Measurements from ENCODE around the gene DTNB. TPM values are rescaled to one million over a fixed set of nuclear protein-coding genes. Genes with fewer than 3 reads are reported as not detected.

DTNB gene
- total and polyA plus RNA-seq, 2 experiments from 2014 or later, result 10.3 to 13.9 TPM

- no peaks in the 10 kb centered on the region for H3K27me3 ChIP-seq
- H2AFZ ChIP-seq, result no peak overlapping the region
- H3K4me2 ChIP-seq, result no peak overlapping the region
- no peak overlapping the region for H3K27ac ChIP-seq
- no peak for DNase-seq (ENCODE audit: low spot score)
- WGBS (ENCODE audit: low lambda C conversion rate, missing lambda C conversion rate), result 81% methylated on average over 2 of the region's 2 CpGs
- peaks cover 3% of the 10 kb centered on the region for H3K4me1 ChIP-seq (ENCODE audit: insufficient read depth)
- no peaks in the 10 kb centered on the region for H3K36me3 ChIP-seq (replicated peaks; ENCODE audit: insufficient read depth, low read depth)
- no peaks in the 10 kb centered on the region for H3K9me3 ChIP-seq (ENCODE audit: low read depth)
- TF ChIP-seq EZH2 (IDR thresholded peaks at IDR 0.05; ENCODE audit: borderline replicate concordance) (no peak), EZH2phosphoT487 (IDR thresholded peaks at IDR 0.05; ENCODE audit: low read depth, severe bottlenecking, unreplicated experiment) (no peak)
- TF ChIP-seq, protein P1, sequence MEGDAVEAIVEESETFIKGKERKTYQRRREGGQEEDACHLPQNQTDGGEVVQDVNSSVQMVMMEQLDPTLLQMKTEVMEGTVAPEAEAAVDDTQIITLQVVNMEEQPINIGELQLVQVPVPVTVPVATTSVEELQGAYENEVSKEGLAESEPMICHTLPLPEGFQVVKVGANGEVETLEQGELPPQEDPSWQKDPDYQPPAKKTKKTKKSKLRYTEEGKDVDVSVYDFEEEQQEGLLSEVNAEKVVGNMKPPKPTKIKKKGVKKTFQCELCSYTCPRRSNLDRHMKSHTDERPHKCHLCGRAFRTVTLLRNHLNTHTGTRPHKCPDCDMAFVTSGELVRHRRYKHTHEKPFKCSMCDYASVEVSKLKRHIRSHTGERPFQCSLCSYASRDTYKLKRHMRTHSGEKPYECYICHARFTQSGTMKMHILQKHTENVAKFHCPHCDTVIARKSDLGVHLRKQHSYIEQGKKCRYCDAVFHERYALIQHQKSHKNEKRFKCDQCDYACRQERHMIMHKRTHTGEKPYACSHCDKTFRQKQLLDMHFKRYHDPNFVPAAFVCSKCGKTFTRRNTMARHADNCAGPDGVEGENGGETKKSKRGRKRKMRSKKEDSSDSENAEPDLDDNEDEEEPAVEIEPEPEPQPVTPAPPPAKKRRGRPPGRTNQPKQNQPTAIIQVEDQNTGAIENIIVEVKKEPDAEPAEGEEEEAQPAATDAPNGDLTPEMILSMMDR (IDR thresholded peaks at IDR 0.05; ENCODE audit: poor library complexity), result no peak
- H3K79me2 ChIP-seq, result no peaks in the 10 kb centered on the region
- H3K9me2 ChIP-seq (replicated peaks; ENCODE audit: insufficient read depth), result no peaks in the 10 kb centered on the region
- no peaks in the 10 kb centered on the region for H4K20me1 ChIP-seq (ENCODE audit: insufficient read depth, poor library complexity, severe bottlenecking)
- no peak overlapping the region for H3K4me3 ChIP-seq
These were observed 175.4 kb downstream of the DTNB start for GRCh38 chr2:25497918-25498407.

DNA sequence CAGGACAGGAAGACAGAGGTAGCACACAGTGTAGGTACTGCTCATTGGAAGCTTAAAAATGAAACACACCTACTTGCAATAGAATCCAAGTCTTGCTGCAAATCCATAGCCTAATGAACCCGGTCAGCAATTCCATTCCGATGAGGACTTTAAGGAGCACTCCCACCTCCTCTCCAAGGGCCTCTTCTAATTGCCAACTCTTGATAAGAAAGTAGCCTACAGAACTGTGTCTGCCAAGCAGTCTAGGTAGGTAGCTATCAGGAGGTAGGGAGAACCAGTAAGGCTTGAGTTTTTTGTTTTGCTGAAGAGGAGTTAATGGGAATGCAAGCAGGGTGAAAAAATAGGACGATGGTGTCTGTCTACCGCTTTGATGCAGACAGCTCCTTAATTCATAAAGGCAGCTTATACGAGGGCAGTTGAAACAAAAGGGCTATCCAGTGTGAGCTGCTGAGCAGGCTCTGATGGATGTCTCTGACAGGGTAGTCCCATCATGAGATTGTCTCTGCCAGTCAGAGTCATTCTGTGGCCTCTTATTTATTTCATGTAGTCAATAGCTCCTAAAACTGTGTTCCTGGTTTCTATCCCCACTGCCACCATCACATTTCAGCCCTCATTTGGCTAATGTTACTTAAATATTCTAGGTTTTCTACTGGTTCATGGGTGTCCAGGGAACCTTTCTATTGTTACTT is 176.0 kb downstream of the DTNB start:
- DNase-seq (ENCODE audit: low spot score), result no peak
- no peak overlapping the region for H3K27ac ChIP-seq
- H3K4me3 ChIP-seq, result no peak overlapping the region
- no peak for TF ChIP-seq EZH2 (IDR thresholded peaks at IDR 0.05; ENCODE audit: borderline replicate concordance)
- H3K4me2 ChIP-seq, result no peak overlapping the region
- H3K9me3 ChIP-seq (ENCODE audit: low read depth), result no peaks in the 10 kb centered on the region
- no peaks in the 10 kb centered on the region for H3K27me3 ChIP-seq
- peaks cover 7% of the 10 kb centered on the region for H3K4me1 ChIP-seq (ENCODE audit: insufficient read depth)
- WGBS (ENCODE audit: low lambda C conversion rate, missing lambda C conversion rate), result 88% methylated on average over 5 of the region's 5 CpGs
- no peaks in the 10 kb centered on the region for H3K79me2 ChIP-seq
- no peaks in the 10 kb centered on the region for H3K36me3 ChIP-seq (replicated peaks; ENCODE audit: insufficient read depth, low read depth)
- H3K9me2 ChIP-seq (replicated peaks; ENCODE audit: insufficient read depth), result no peaks in the 10 kb centered on the region
- H2AFZ ChIP-seq, result no peak overlapping the region
- H4K20me1 ChIP-seq (ENCODE audit: insufficient read depth, poor library complexity, severe bottlenecking), result no peaks in the 10 kb centered on the region

DNA sequence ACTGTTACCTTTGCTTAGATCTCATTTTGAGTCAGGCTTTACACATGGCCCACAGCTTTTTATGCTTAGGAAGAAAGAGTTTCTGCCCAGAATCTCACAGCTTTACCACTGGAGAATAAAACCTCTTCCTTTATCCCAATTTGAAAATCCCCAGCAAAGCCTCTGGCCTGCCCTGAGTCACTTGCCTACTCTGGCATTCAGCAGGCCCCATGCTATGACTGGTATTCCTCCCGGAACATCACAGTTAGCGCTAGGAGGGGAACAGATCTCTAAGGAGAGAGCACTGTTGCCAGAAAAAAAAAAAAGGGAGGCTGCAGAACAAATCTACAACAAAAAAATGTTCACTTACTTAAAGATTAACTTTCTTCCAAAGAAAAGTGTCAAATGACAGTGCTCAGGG is 178.8 kb downstream of the DTNB start:
- Histone ChIP-seq H3K27ac (no peak overlapping the region), H3K9me3 (ENCODE audit: low read depth) (no peaks in the 10 kb centered on the region), H4K20me1 (ENCODE audit: insufficient read depth, poor library complexity, severe bottlenecking) (no peaks in the 10 kb centered on the region), H3K4me1 (ENCODE audit: insufficient read depth) (peaks cover 23% of the 10 kb centered on the region), H3K36me3 (replicated peaks; ENCODE audit: insufficient read depth, low read depth) (no peaks in the 10 kb centered on the region), H3K9me2 (replicated peaks; ENCODE audit: insufficient read depth) (no peaks in the 10 kb centered on the region), H3K27me3 (no peaks in the 10 kb centered on the region), H3K4me3 (no peak overlapping the region), H3K4me2 (no peak overlapping the region), H3K79me2 (no peaks in the 10 kb centered on the region), H2AFZ (no peak overlapping the region)
- no peak for TF ChIP-seq EZH2 (IDR thresholded peaks at IDR 0.05; ENCODE audit: borderline replicate concordance)
- TF ChIP-seq EZH2phosphoT487 (IDR thresholded peaks at IDR 0.05; ENCODE audit: low read depth, severe bottlenecking, unreplicated experiment), result no peak
- TF ChIP-seq, protein P1 (IDR thresholded peaks at IDR 0.05; ENCODE audit: poor library complexity), result no peak
- no peak for DNase-seq (ENCODE audit: low spot score)
- WGBS (ENCODE audit: low lambda C conversion rate, missing lambda C conversion rate), result 64% methylated on average over 2 of the region's 2 CpGs

- H3K4me2 ChIP-seq, result no peak overlapping the region
These were observed 180.2 kb downstream of the DTNB start for GRCh38 chr2:25493207-25493606.

More at GRCh38 chr2:25493207-25493606, 180.2 kb downstream of the DTNB start:
- no peaks in the 10 kb centered on the region for H3K9me3 ChIP-seq (ENCODE audit: low read depth)
- DNase-seq (ENCODE audit: low spot score), result no peak
- no peaks in the 10 kb centered on the region for H3K9me2 ChIP-seq (replicated peaks; ENCODE audit: insufficient read depth)
- H3K27me3 ChIP-seq, result no peaks in the 10 kb centered on the region
- no peaks in the 10 kb centered on the region for H3K79me2 ChIP-seq
- TF ChIP-seq EZH2 (IDR thresholded peaks at IDR 0.05; ENCODE audit: borderline replicate concordance) (no peak), EZH2phosphoT487 (IDR thresholded peaks at IDR 0.05; ENCODE audit: low read depth, severe bottlenecking, unreplicated experiment) (no peak)
- TF ChIP-seq, protein P1 (IDR thresholded peaks at IDR 0.05; ENCODE audit: poor library complexity), result no peak
- no peaks in the 10 kb centered on the region for H4K20me1 ChIP-seq (ENCODE audit: insufficient read depth, poor library complexity, severe bottlenecking)
- H3K36me3 ChIP-seq (replicated peaks; ENCODE audit: insufficient read depth, low read depth), result no peaks in the 10 kb centered on the region
- H3K4me1 ChIP-seq (ENCODE audit: insufficient read depth), result peaks cover 23% of the 10 kb centered on the region
- H3K27ac ChIP-seq, result no peak overlapping the region
- H3K4me3 ChIP-seq, result no peak overlapping the region
- no peak overlapping the region for H2AFZ ChIP-seq
- 65% methylated on average over 1 of the region's 1 CpG for WGBS (ENCODE audit: low lambda C conversion rate, missing lambda C conversion rate)
